HG02884 (cell line): ENCODE measurements around the gene HOXB8.

Source experiments
- ATAC-seq: cut with Tn5 transposase; IDR thresholded peaks from one replicate; pipeline ENCODE4 v1.9.1; 2021; ENCODE audit warnings: mild to moderate bottlenecking, moderate library complexity; ENCODE audit not compliant: unreplicated experiment

Gene HOXB8

GRCh38 chr17:48569674-48570324 lies 45.3 kb downstream of the HOXB8 start:
- no peak for ATAC-seq

GRCh38 chr17:48569240-48569582 lies 45.9 kb downstream of the HOXB8 start:
- ATAC-seq: no peak

- no peak for ATAC-seq
Observed at GRCh38 chr17:48568499-48569239, 46.4 kb downstream of the HOXB8 start.

- no peak for ATAC-seq
Observed at GRCh38 chr17:48567646-48568354, 47.3 kb downstream of the HOXB8 start.

GRCh38 chr17:48567209-48567608 lies 47.9 kb downstream of the HOXB8 start:
- ATAC-seq: no peak

GRCh38 chr17:48566717-48567116 lies 48.4 kb downstream of the HOXB8 start:
- ATAC-seq: no peak

GRCh38 chr17:48565925-48566710 lies 49.0 kb downstream of the HOXB8 start:
- no peak for ATAC-seq

- ATAC-seq: no peak
Observed at GRCh38 chr17:48565022-48565554, 50.0 kb downstream of the HOXB8 start.

- ATAC-seq: no peak
Observed at GRCh38 chr17:48564188-48565021, 50.7 kb downstream of the HOXB8 start.

- no peak for ATAC-seq
Observed at GRCh38 chr17:48563867-48564187, 51.3 kb downstream of the HOXB8 start.

- no peak for ATAC-seq
Observed at GRCh38 chr17:48563385-48563838, 51.7 kb downstream of the HOXB8 start.

GRCh38 chr17:48562934-48563333 lies 52.2 kb downstream of the HOXB8 start:
- ATAC-seq: no peak
